Neuronal stem cell (in vitro differentiated cells): ENCODE results near the gene CARS2.

ENCODE experiments used
- DNase-seq: peaks from one replicate; pipeline ENCODE4 v3.0.0-alpha.2; 2013; ENCODE audit warnings: low spot score
- H2AFZ ChIP-seq: one replicate; pipeline ENCODE4 v1.6.1; 2013; ENCODE audit warnings: mild to moderate bottlenecking, low read length, inconsistent platforms
- H2AK5ac ChIP-seq: 2 replicates; pipeline ENCODE4 v1.6.1; 2013; ENCODE audit warnings: low read depth, mild to moderate bottlenecking, inconsistent platforms, low read length, moderate library complexity, mixed read lengths
- H2BK120ac ChIP-seq: 2 replicates; pipeline ENCODE4 v1.6.1; 2013; ENCODE audit warnings: low read depth, mild to moderate bottlenecking, inconsistent platforms, low read length, moderate library complexity, mixed read lengths
- H2BK12ac ChIP-seq: one replicate; pipeline ENCODE4 v1.6.1; 2013; ENCODE audit warnings: low read length, inconsistent platforms
- H2BK15ac ChIP-seq: 2 replicates; pipeline ENCODE4 v1.6.1; 2013; ENCODE audit warnings: mild to moderate bottlenecking, low read length, inconsistent platforms, mixed read lengths
- H2BK5ac ChIP-seq: one replicate; pipeline ENCODE4 v1.6.1; 2013; ENCODE audit warnings: inconsistent platforms, mild to moderate bottlenecking, low read length, moderate library complexity
- H3K14ac ChIP-seq: one replicate; pipeline ENCODE4 v1.6.1; 2013; ENCODE audit warnings: low read length, inconsistent platforms
- H3K18ac ChIP-seq: 2 replicates; pipeline ENCODE4 v1.6.1; 2013; ENCODE audit warnings: low read length, inconsistent platforms
- H3K23ac ChIP-seq: 2 replicates; pipeline ENCODE4 v1.6.1; 2013; ENCODE audit warnings: low read depth, mild to moderate bottlenecking, mixed read lengths, low read length, inconsistent platforms; ENCODE audit not compliant: poor library complexity
- H3K27ac ChIP-seq: replicated peaks from 3 replicates; pipeline ENCODE4 v1.5.1; 2013; ENCODE audit warnings: low read length, inconsistent platforms
- H3K27me3 ChIP-seq, 3 experiments: 2 replicates each; pipeline ENCODE4 v1.6.1; 2013; ENCODE audit warnings: low read length in 3 of 3, mild to moderate bottlenecking in 2 of 3, inconsistent platforms in 1 of 3, low read depth in 1 of 3, mixed read lengths in 1 of 3, moderate library complexity in 1 of 3; ENCODE audit not compliant: control insufficient read depth in 3 of 3, insufficient read depth in 3 of 3
- H3K36me3 ChIP-seq, 2 donors: replicated peaks in 1 of 2; 2 replicates each; pipeline ENCODE4 v1.6.1; 2013; ENCODE audit warnings: low read length in 2 of 2; ENCODE audit not compliant: control insufficient read depth in 2 of 2, insufficient read depth in 2 of 2
- H3K4ac ChIP-seq: 2 replicates; pipeline ENCODE4 v1.6.1; 2013; ENCODE audit warnings: inconsistent platforms, mild to moderate bottlenecking, low read length, moderate library complexity
- H3K4me1 ChIP-seq, 2 donors: 1 replicate in 1 of 2; 2 replicates in 1 of 2; pipeline ENCODE4 v1.6.1; 2013; ENCODE audit warnings: low read length in 2 of 2, low read depth in 1 of 2; ENCODE audit not compliant: control insufficient read depth in 2 of 2, insufficient read depth in 1 of 2
- H3K4me2 ChIP-seq: one replicate; pipeline ENCODE4 v1.6.1; 2013; ENCODE audit warnings: mild to moderate bottlenecking, low read length, inconsistent platforms; ENCODE audit not compliant: insufficient read depth, poor library complexity, severe bottlenecking
- H3K4me3 ChIP-seq, 2 donors: 2 replicates each; pipeline ENCODE4 v1.5.1; 2013; ENCODE audit warnings: low read length in 2 of 2, mild to moderate bottlenecking in 2 of 2, inconsistent platforms in 1 of 2, moderate library complexity in 1 of 2
- H3K79me1 ChIP-seq: one replicate; pipeline ENCODE4 v1.6.1; 2013; ENCODE audit warnings: low read depth, mild to moderate bottlenecking, inconsistent platforms, low read length, moderate library complexity
- H3K9ac ChIP-seq: one replicate; pipeline ENCODE4 v1.6.1; 2013; ENCODE audit warnings: mild to moderate bottlenecking, low read depth, low read length, inconsistent platforms; ENCODE audit not compliant: poor library complexity
- H3K9me3 ChIP-seq, 2 donors: replicated peaks in 1 of 2; 2 replicates each; pipeline versions ENCODE3 to v1.6.1; 2013; ENCODE audit warnings: low read length in 2 of 2, mild to moderate bottlenecking in 2 of 2, inconsistent platforms in 1 of 2, low read depth in 1 of 2, mixed read lengths in 1 of 2, moderate library complexity in 1 of 2; ENCODE audit not compliant: control insufficient read depth in 2 of 2, insufficient read depth in 1 of 2
- H4K8ac ChIP-seq: one replicate; pipeline ENCODE4 v1.6.1; 2013; ENCODE audit warnings: low read depth, mild to moderate bottlenecking, inconsistent platforms, low read length, moderate library complexity
- H4K91ac ChIP-seq: one replicate; pipeline ENCODE4 v1.6.1; 2013; ENCODE audit warnings: low read length, low read depth, mild to moderate bottlenecking, inconsistent platforms; ENCODE audit not compliant: poor library complexity
- WGBS, 2 donors: extraction: QIAGEN DNeasy Blood & Tissue Kit; methylation state at CpG; one replicate each; pipeline ENCODE4 v1.1.7; 2013; ENCODE audit warnings: missing lambda C conversion rate in 2 of 2, mixed read lengths in 1 of 2; ENCODE audit not compliant: insufficient read length in 2 of 2, insufficient replicate concordance in 1 of 2; ENCODE audit errors: extremely low coverage in 2 of 2; 5-methylcytosine and 5-hydroxymethylcytosine counted together

The CARS2 gene

DNA sequence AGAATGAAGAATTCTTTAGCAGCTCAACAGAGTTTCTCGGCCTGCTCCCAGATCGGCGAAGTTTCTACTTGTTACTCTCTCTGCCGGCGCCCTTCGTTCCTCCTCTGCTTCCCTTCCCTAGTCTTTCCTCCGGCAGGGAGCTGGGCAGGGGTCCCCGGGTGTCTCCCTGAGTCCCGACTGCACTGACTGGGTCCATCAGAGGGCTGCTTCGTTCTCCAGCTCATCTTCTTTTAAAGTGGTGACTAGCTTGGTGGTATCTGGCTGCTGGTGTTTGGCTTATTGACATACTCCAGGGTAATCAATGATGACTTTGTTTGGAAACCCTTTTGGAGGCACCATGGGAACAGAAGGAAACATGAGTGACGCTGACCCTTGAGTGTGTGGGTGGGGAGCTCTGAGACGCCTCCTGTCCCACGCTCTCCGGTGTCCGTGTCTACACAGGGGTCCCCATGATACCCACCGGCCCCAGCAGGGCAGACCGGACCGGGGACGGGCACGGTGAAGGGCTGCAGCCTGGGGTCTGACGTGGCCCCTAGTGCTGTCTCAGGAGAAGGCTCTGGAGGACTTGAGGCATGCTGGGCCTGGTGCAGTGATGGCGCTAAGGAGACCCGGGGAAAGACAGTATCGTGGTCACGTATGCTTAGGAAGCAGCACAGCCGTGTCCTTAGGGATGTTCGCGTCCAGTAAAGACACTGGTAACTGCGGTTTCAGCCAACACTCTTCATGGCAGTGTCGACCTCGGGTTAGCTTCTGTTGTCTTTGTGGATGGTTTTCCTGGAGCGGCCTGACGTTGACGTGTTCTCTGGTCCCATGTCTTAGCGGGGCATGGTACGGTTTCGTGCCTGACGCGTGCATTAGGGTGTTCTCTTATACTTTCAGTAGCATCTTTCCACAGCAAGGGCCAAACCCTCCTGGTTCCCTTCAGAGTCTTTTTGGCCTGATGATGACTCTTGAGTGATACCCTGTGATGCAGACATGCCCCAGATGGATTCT lies 66.8 kb downstream of the CARS2 start:
- Histone ChIP-seq H2AK5ac (peak overlapping the region; percentile 17), H3K9ac (no peak overlapping the region), H2BK5ac (no peak overlapping the region), H3K14ac (peak overlapping the region; percentile 41), H2AFZ (no peak overlapping the region), H3K4me1 (no peaks in the 10 kb centered on the region), H3K27ac (no peak overlapping the region), H3K23ac (no peak overlapping the region), H3K79me1 (peaks cover 25% of the 10 kb centered on the region), H3K18ac (no peak overlapping the region), H4K91ac (no peak overlapping the region), H2BK15ac (no peak overlapping the region), H2BK120ac (no peak overlapping the region), H3K27me3 (no peaks in the 10 kb centered on the region), H2BK12ac (no peak overlapping the region), H3K4me2 (no peak overlapping the region), H3K4me3 (peak overlapping the region in 1 of 2 donors; percentile 66), H4K8ac (no peak overlapping the region), H3K9me3 (no peaks in the 10 kb centered on the region), H3K36me3 (peaks cover 65 to 99% of the 10 kb centered on the region in 2 donors), H3K4ac (no peak overlapping the region)
- no peak for DNase-seq
- WGBS, 2 donors, result no CpG with 5 or more reads among the region's 39 CpGs

GRCh38 chr13:110638257-110638656 lies 67.7 kb downstream of the CARS2 start:
- H3K4me1 ChIP-seq, result no peaks in the 10 kb centered on the region
- H3K23ac ChIP-seq, result no peak overlapping the region
- no peak overlapping the region for H3K9ac ChIP-seq
- no peak overlapping the region for H2BK5ac ChIP-seq
- H3K27me3 ChIP-seq, result no peaks in the 10 kb centered on the region
- H3K18ac ChIP-seq, result no peak overlapping the region
- H3K4me3 ChIP-seq, result no peak overlapping the region
- H2BK15ac ChIP-seq, result no peak overlapping the region
- H3K79me1 ChIP-seq, result peaks cover 25% of the 10 kb centered on the region
- no peaks in the 10 kb centered on the region for H3K9me3 ChIP-seq
- no CpG with 5 or more reads among the region's 23 CpGs for WGBS, 2 donors
- DNase-seq, result no peak
- no peak overlapping the region for H2BK12ac ChIP-seq
- no peak overlapping the region for H3K4ac ChIP-seq
- H4K8ac ChIP-seq, result no peak overlapping the region
- no peak overlapping the region for H3K27ac ChIP-seq
- no peak overlapping the region for H2AFZ ChIP-seq
- H4K91ac ChIP-seq, result no peak overlapping the region
- no peak overlapping the region for H3K14ac ChIP-seq
- H2AK5ac ChIP-seq, result no peak overlapping the region
- H3K36me3 ChIP-seq, result peaks cover 60 to 95% of the 10 kb centered on the region in 2 donors
- no peak overlapping the region for H3K4me2 ChIP-seq
- H2BK120ac ChIP-seq, result no peak overlapping the region

- no peak overlapping the region for H4K8ac ChIP-seq
- WGBS, 2 donors, result no CpG with 5 or more reads among the region's 6 CpGs
- no peak overlapping the region for H2AK5ac ChIP-seq
- no peak overlapping the region for H2AFZ ChIP-seq
- no peak overlapping the region for H2BK120ac ChIP-seq
- peaks cover 57 to 89% of the 10 kb centered on the region in 2 donors for H3K36me3 ChIP-seq
- no peak overlapping the region for H3K18ac ChIP-seq
- H3K79me1 ChIP-seq, result peaks cover 25% of the 10 kb centered on the region
- H3K14ac ChIP-seq, result no peak overlapping the region
- H2BK12ac ChIP-seq, result no peak overlapping the region
- H3K9ac ChIP-seq, result no peak overlapping the region
- no peak for DNase-seq
- no peak overlapping the region for H3K23ac ChIP-seq
- H3K27ac ChIP-seq, result no peak overlapping the region
- no peaks in the 10 kb centered on the region for H3K27me3 ChIP-seq
- no peak overlapping the region for H2BK15ac ChIP-seq
- no peaks in the 10 kb centered on the region for H3K4me1 ChIP-seq
- H3K4ac ChIP-seq, result no peak overlapping the region
- H3K9me3 ChIP-seq, result no peaks in the 10 kb centered on the region
- H4K91ac ChIP-seq, result no peak overlapping the region
- H3K4me3 ChIP-seq, result no peak overlapping the region
- H3K4me2 ChIP-seq, result no peak overlapping the region
- H2BK5ac ChIP-seq, result no peak overlapping the region
Observed at GRCh38 chr13:110637747-110638146, 68.2 kb downstream of the CARS2 start.

DNA sequence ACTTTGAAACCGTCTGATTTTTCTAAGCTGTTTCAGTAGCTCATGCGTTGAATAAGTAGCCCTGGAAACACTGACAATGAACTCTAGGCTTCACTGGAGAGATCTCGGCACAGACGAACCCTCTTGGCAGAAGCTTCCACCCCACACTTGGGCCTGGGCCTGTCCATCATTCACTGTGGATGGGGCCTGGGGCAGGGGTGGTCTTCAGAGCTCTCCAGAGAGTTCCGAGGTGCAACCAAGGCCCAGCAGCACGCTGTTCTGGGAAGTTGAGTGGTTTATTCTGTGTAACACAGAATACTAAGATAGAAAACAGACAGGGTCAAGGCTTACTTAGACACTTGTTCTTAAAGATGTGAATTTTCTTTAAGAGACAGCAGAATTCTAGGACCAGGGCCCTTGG lies 68.6 kb downstream of the CARS2 start:
- Histone ChIP-seq H3K14ac (no peak overlapping the region), H3K4me1 (no peaks in the 10 kb centered on the region), H3K79me1 (peaks cover 24% of the 10 kb centered on the region), H3K23ac (no peak overlapping the region), H2AFZ (no peak overlapping the region), H2BK12ac (no peak overlapping the region), H3K18ac (no peak overlapping the region), H4K8ac (no peak overlapping the region), H4K91ac (no peak overlapping the region), H3K9me3 (no peaks in the 10 kb centered on the region), H3K27me3 (no peaks in the 10 kb centered on the region), H3K27ac (no peak overlapping the region), H2BK15ac (no peak overlapping the region), H2BK120ac (no peak overlapping the region), H3K4ac (no peak overlapping the region), H2AK5ac (no peak overlapping the region), H3K36me3 (peaks cover 56 to 85% of the 10 kb centered on the region in 2 donors), H3K9ac (no peak overlapping the region), H3K4me2 (no peak overlapping the region), H3K4me3 (no peak overlapping the region), H2BK5ac (peak overlapping the region; percentile 49)
- DNase-seq, result no peak
- no CpG with 5 or more reads among the region's 6 CpGs for WGBS, 2 donors
